WTC11 (cell line): Measurements from ENCODE around the gene ELK1. TPM values are rescaled to one million over a fixed set of nuclear protein-coding genes. Genes with fewer than 3 reads are reported as not detected.

Source experiments
- ATAC-seq: fragments of 200-7000 bp; cut with Tn5 transposase; 2 replicates; pipeline ENCODE4 v1.10.0; 2021; ENCODE audit warnings: mild to moderate bottlenecking, moderate library complexity
- CTCF ChIA-PET: fragments of 300-600 bp; sonication (Branson Sonifier 250); formaldehyde crosslinking; loops from one replicate; lab custom pipeline; 2021; ENCODE audit warnings: antibody characterized with exemption; lab: Charles Lee
- POLR2A ChIA-PET: fragments of 350-600 bp; sonication (Branson Sonifier 250); formaldehyde crosslinking; loops from one replicate; lab custom pipeline; 2021; ENCODE audit warnings: antibody characterized with exemption; lab: Charles Lee
- DNase-seq: peaks from one replicate; pipeline ENCODE4 v3.0.0; 2021; ENCODE audit warnings: low spot score
- H3K27ac Mint-ChIP-seq: 2 replicates; pipeline ENCODE4 v1.8.0; 2021; ENCODE audit warnings: mixed read lengths
- H3K27me3 Mint-ChIP-seq: 2 replicates; pipeline ENCODE4 v1.8.0; 2021; ENCODE audit warnings: low read depth, mild to moderate bottlenecking, moderate library complexity, mixed read lengths
- H3K36me3 Mint-ChIP-seq: 2 replicates; pipeline ENCODE4 v1.8.0; 2021; ENCODE audit warnings: mixed read lengths
- H3K4me1 Mint-ChIP-seq: 2 replicates; pipeline ENCODE4 v1.8.0; 2022; ENCODE audit warnings: mixed read lengths
- H3K4me3 Mint-ChIP-seq: 2 replicates; pipeline ENCODE4 v1.8.0; 2021; ENCODE audit warnings: mild to moderate bottlenecking, moderate library complexity, mixed read lengths
- H3K9me3 Mint-ChIP-seq: 2 replicates; pipeline ENCODE4 v1.8.0; 2021; ENCODE audit warnings: mixed read lengths
- FOXP1 ChIP-seq: sonication (generic); formaldehyde crosslinking; IDR thresholded peaks from 2 replicates; pipeline ENCODE4 v1.8.0; 2022; ENCODE audit warnings: missing genetic modification reagents, mild to moderate bottlenecking, moderate library complexity, borderline replicate concordance
- MAX ChIP-seq: sonication (generic); formaldehyde crosslinking; IDR thresholded peaks from 2 replicates; pipeline ENCODE4 v1.8.0; 2022; ENCODE audit warnings: mild to moderate bottlenecking, missing genetic modification reagents
- NR2C2 ChIP-seq: sonication (generic); formaldehyde crosslinking; IDR thresholded peaks from 2 replicates; pipeline ENCODE4 v1.8.0; 2022; ENCODE audit warnings: mild to moderate bottlenecking, missing genetic modification reagents
- OVOL2 ChIP-seq: fragments of 250-450 bp; sonication (Bioruptor Pico); IDR thresholded peaks from 2 replicates; pipeline ENCODE4 v1.9.0; 2021; ENCODE audit warnings: mild to moderate bottlenecking, borderline replicate concordance
- PRDM15 ChIP-seq: sonication (generic); formaldehyde crosslinking; IDR thresholded peaks from 2 replicates; pipeline ENCODE4 v1.8.0; 2022; ENCODE audit warnings: missing genetic modification reagents
- STAT6 ChIP-seq: sonication (generic); formaldehyde crosslinking; conservative IDR thresholded peaks from 2 replicates; pipeline ENCODE4 v1.8.1; 2023; ENCODE audit warnings: mild to moderate bottlenecking, low read depth, missing genetic modification reagents, moderate library complexity
- ZBTB43 ChIP-seq: sonication (generic); formaldehyde crosslinking; IDR thresholded peaks from 2 replicates; pipeline ENCODE4 v1.8.1; 2023; ENCODE audit warnings: mild to moderate bottlenecking, missing genetic modification reagents
- ZNF121 ChIP-seq: sonication (generic); formaldehyde crosslinking; IDR thresholded peaks from 2 replicates; pipeline ENCODE4 v1.8.0; 2023; ENCODE audit warnings: missing genetic modification reagents
- ZNF219 ChIP-seq: sonication (generic); formaldehyde crosslinking; IDR thresholded peaks from 2 replicates; pipeline ENCODE4 v1.8.0; 2023; ENCODE audit warnings: missing genetic modification reagents, mild to moderate bottlenecking, borderline replicate concordance
- ZNF281 ChIP-seq: sonication (generic); formaldehyde crosslinking; IDR thresholded peaks from 2 replicates; pipeline ENCODE4 v1.8.0; 2023; ENCODE audit warnings: mild to moderate bottlenecking, missing genetic modification reagents
- ZNF396 ChIP-seq: fragments of 250-450 bp; sonication (Bioruptor Pico); IDR thresholded peaks from 2 replicates; pipeline ENCODE4 v1.8.0; 2021; ENCODE audit warnings: mild to moderate bottlenecking, moderate library complexity, borderline replicate concordance
- total RNA-seq: library from RNA; stranded (reverse); gene quantifications from 3 replicates; pipeline ENCODE4 v1.2.3, GENCODE V29; 2021

Gene ELK1
- total RNA-seq, 1 experiment from 2014 or later: 35.8 TPM

- no peak for DNase-seq
- H3K27me3 Mint-ChIP-seq: no peaks in the 10 kb centered on the region
Measured at GRCh38 chrX:47651043-47651905, 911 bp upstream of the ELK1 start.

More at GRCh38 chrX:47651043-47651905, 911 bp upstream of the ELK1 start:
- H3K4me3 Mint-ChIP-seq: peak overlapping the region; percentile 85
- CTCF ChIA-PET: interaction anchor here (0.8 to 1.1 kb wide), 2 partner anchors 101 to 156 kb away, joined by 3 to 6 read pairs; no protein-coding TSS in a partner anchor
- H3K9me3 Mint-ChIP-seq: no peaks in the 10 kb centered on the region
- H3K36me3 Mint-ChIP-seq: peaks cover 25% of the 10 kb centered on the region
- ATAC-seq: peak; percentile 16
- H3K4me1 Mint-ChIP-seq: peaks cover 21% of the 10 kb centered on the region
- peak overlapping the region; percentile 97 for H3K27ac Mint-ChIP-seq
- no peak for TF ChIP-seq STAT6
- no peak for TF ChIP-seq ZNF396 (CRISPR knock-in tag)
- TF ChIP-seq ZNF219: no peak
- TF ChIP-seq ZBTB43 (CRISPR knock-in tag): no peak
- no peak for TF ChIP-seq PRDM15 (CRISPR knock-in tag)
- TF ChIP-seq FOXP1 (CRISPR knock-in tag): no peak
- TF ChIP-seq OVOL2 (CRISPR knock-in tag): no peak
- TF ChIP-seq ZNF281 (CRISPR knock-in tag): no peak
- no peak for TF ChIP-seq MAX (CRISPR knock-in tag)
- TF ChIP-seq NR2C2 (CRISPR knock-in tag): no peak
- no peak for TF ChIP-seq ZNF121 (CRISPR knock-in tag)
- TF ChIP-seq, all 79 proteins: peak for 0
- POLR2A ChIA-PET: interaction anchor here (0.7 kb wide), 1 partner anchor 27 kb away, joined by 4 read pairs; no protein-coding TSS in a partner anchor
